SK-N-SH treated with all-trans-retinoic acid at 6 μM for 48 hours (cell line): ENCODE measurements around the gene TLNRD1.
A peak's percentile ranks its signal among the peaks of the same experiment; 100 is the strongest.

Experiments
- ATAC-seq: fragments of 200-7000 bp; cut with Tn5 transposase; 3 replicates; pipeline ENCODE4 v1.9.1; 2020; ENCODE audit warnings: mild to moderate bottlenecking, moderate library complexity
- ARNTL ChIP-seq: fragments of 450-650 bp; formaldehyde crosslinking; IDR thresholded peaks from 2 replicates; pipeline ENCODE4 v1.5.0; 2020; ENCODE audit warnings: low read depth, mild to moderate bottlenecking, moderate library complexity, borderline replicate concordance
- BACH2 ChIP-seq: fragments of 250-450 bp; sonication (Bioruptor Pico); IDR thresholded peaks from 2 replicates; pipeline ENCODE4 v1.9.0; 2021; ENCODE audit warnings: mild to moderate bottlenecking, borderline replicate concordance
- GLIS3 ChIP-seq: fragments of 250-450 bp; sonication (Bioruptor Pico); IDR thresholded peaks from 2 replicates; pipeline ENCODE4 v1.5.0; 2020; ENCODE audit warnings: mild to moderate bottlenecking, moderate library complexity
- ISL1 ChIP-seq: fragments of 250-450 bp; sonication (Bioruptor Pico); IDR thresholded peaks from 2 replicates; pipeline ENCODE4 v2.1.2; 2022; ENCODE audit warnings: mild to moderate bottlenecking, moderate library complexity
- OSR1 ChIP-seq: fragments of 250-450 bp; sonication (Bioruptor Pico); IDR thresholded peaks from 2 replicates; pipeline ENCODE4 v1.8.0; 2022; ENCODE audit warnings: moderate library complexity, mild to moderate bottlenecking, inconsistent platforms
- PPARA ChIP-seq: fragments of 250-450 bp; sonication (Bioruptor Pico); IDR thresholded peaks from 2 replicates; pipeline ENCODE4 v1.5.0; 2020; ENCODE audit warnings: mild to moderate bottlenecking, borderline replicate concordance
- RARB ChIP-seq: fragments of 250-450 bp; sonication (Bioruptor Pico); IDR thresholded peaks from 2 replicates; pipeline ENCODE4 v1.8.0; 2021; ENCODE audit warnings: mild to moderate bottlenecking, moderate library complexity
- SNAI2 ChIP-seq: fragments of 250-450 bp; sonication (Bioruptor Pico); IDR thresholded peaks from 2 replicates; pipeline ENCODE4 v1.5.0; 2020; ENCODE audit warnings: mild to moderate bottlenecking, moderate library complexity
- TCF4 ChIP-seq: fragments of 250-450 bp; sonication (Bioruptor Pico); IDR thresholded peaks from 2 replicates; pipeline ENCODE4 v1.8.0; 2021; ENCODE audit warnings: mild to moderate bottlenecking, moderate library complexity, borderline replicate concordance
- TOX ChIP-seq: fragments of 250-450 bp; sonication (Bioruptor Pico); IDR thresholded peaks from 2 replicates; pipeline ENCODE4 v1.8.0; 2021; ENCODE audit warnings: mild to moderate bottlenecking, moderate library complexity, borderline replicate concordance
- ZC3H10 ChIP-seq: fragments of 250-450 bp; sonication (Bioruptor Pico); IDR thresholded peaks from 2 replicates; pipeline ENCODE4 v1.5.1; 2021; ENCODE audit warnings: mild to moderate bottlenecking, moderate library complexity
- ZFP3 ChIP-seq: fragments of 250-450 bp; sonication (Bioruptor Pico); IDR thresholded peaks from 2 replicates; pipeline ENCODE4 v1.5.0; 2020; ENCODE audit warnings: mild to moderate bottlenecking, moderate library complexity
- ZFP30 ChIP-seq: fragments of 450-650 bp; formaldehyde crosslinking; IDR thresholded peaks from 2 replicates; pipeline ENCODE4 v1.5.0; 2022; ENCODE audit warnings: mild to moderate bottlenecking, moderate library complexity
- ZNF565 ChIP-seq: fragments of 450-650 bp; formaldehyde crosslinking; conservative IDR thresholded peaks from 2 replicates; pipeline ENCODE4 v1.5.0; 2020; ENCODE audit warnings: low read depth, mild to moderate bottlenecking, moderate library complexity
- ZNF70 ChIP-seq: fragments of 450-650 bp; formaldehyde crosslinking; IDR thresholded peaks from 2 replicates; pipeline ENCODE4 v1.5.0; 2020; ENCODE audit warnings: mild to moderate bottlenecking, moderate library complexity
- ZNF8 ChIP-seq: fragments of 450-650 bp; formaldehyde crosslinking; IDR thresholded peaks from 2 replicates; pipeline ENCODE4 v1.5.0; 2020; ENCODE audit warnings: mild to moderate bottlenecking, moderate library complexity
- TF ChIP-seq, protein P1 (sequence below): fragments of 250-450 bp; sonication (Bioruptor Pico); IDR thresholded peaks from 2 replicates; pipeline ENCODE4 v1.8.0; 2020; ENCODE audit warnings: mild to moderate bottlenecking, moderate library complexity, borderline replicate concordance
- TF ChIP-seq, protein P2 (sequence below): fragments of 250-450 bp; sonication (Bioruptor Pico); IDR thresholded peaks from 2 replicates; pipeline ENCODE4 v1.5.1; 2020; ENCODE audit warnings: low read depth, mild to moderate bottlenecking, moderate library complexity
- TF ChIP-seq, protein P3 (sequence below): fragments of 250-450 bp; sonication (Bioruptor Pico); IDR thresholded peaks from 2 replicates; pipeline ENCODE4 v1.5.0; 2020; ENCODE audit warnings: mild to moderate bottlenecking, moderate library complexity
- TF ChIP-seq, protein P4 (sequence below): fragments of 250-450 bp; sonication (Bioruptor Pico); IDR thresholded peaks from 2 replicates; pipeline ENCODE4 v1.8.0; 2021; ENCODE audit warnings: low read depth, mild to moderate bottlenecking, moderate library complexity, borderline replicate concordance
- TF ChIP-seq, protein P5 (sequence below): fragments of 250-450 bp; sonication (Bioruptor Pico); IDR thresholded peaks from 2 replicates; pipeline ENCODE4 v1.5.1; 2021; ENCODE audit warnings: mild to moderate bottlenecking, moderate library complexity

The TLNRD1 gene

DNA sequence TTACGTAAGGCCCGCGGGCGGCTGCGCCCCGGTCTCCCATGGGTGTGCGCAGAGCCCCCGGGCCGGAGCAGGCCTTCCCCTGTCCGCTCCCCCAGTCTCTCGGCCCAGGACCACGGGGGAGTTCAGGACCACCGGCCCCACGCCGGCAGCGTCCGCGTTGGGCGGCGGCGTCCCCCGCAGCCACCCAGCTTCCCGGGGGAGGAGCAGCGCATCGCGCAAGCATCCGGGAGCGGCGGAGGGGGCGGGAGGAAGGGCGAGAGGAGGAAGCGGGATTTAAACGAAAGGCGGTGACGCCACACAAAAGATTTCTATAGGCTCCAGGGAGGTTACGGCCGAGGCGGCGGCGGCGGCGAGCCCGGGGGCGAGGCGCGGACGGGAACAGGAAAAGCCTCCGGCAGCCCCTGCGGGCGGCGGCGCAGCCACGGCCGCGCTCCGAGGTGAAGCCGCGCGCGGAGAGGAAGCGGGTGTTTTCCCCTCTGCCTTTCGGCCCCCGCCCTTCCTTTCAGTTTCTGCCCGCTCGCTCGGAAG, at the start of gene TLNRD1:
Gene TLNRD1, plus strand, starts transcription at position 300 of the 528 bp plus-strand sequence. CDS start 1,349 bp downstream, outside the sequence.
- TF ChIP-seq, protein P1, sequence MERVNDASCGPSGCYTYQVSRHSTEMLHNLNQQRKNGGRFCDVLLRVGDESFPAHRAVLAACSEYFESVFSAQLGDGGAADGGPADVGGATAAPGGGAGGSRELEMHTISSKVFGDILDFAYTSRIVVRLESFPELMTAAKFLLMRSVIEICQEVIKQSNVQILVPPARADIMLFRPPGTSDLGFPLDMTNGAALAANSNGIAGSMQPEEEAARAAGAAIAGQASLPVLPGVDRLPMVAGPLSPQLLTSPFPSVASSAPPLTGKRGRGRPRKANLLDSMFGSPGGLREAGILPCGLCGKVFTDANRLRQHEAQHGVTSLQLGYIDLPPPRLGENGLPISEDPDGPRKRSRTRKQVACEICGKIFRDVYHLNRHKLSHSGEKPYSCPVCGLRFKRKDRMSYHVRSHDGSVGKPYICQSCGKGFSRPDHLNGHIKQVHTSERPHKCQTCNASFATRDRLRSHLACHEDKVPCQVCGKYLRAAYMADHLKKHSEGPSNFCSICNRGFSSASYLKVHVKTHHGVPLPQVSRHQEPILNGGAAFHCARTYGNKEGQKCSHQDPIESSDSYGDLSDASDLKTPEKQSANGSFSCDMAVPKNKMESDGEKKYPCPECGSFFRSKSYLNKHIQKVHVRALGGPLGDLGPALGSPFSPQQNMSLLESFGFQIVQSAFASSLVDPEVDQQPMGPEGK (CRISPR knock-in tag) = peak; percentile 79; the same call in 1 of the 2 replicates
- TF ChIP-seq PPARA (CRISPR knock-in tag) = no peak
- TF ChIP-seq, protein P2, sequence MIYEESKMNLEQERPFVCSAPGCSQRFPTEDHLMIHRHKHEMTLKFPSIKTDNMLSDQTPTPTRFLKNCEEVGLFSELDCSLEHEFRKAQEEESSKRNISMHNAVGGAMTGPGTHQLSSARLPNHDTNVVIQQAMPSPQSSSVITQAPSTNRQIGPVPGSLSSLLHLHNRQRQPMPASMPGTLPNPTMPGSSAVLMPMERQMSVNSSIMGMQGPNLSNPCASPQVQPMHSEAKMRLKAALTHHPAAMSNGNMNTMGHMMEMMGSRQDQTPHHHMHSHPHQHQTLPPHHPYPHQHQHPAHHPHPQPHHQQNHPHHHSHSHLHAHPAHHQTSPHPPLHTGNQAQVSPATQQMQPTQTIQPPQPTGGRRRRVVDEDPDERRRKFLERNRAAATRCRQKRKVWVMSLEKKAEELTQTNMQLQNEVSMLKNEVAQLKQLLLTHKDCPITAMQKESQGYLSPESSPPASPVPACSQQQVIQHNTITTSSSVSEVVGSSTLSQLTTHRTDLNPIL = no peak
- TF ChIP-seq, all 23 proteins: peak for 1
- ATAC-seq = peak; percentile 91

DNA sequence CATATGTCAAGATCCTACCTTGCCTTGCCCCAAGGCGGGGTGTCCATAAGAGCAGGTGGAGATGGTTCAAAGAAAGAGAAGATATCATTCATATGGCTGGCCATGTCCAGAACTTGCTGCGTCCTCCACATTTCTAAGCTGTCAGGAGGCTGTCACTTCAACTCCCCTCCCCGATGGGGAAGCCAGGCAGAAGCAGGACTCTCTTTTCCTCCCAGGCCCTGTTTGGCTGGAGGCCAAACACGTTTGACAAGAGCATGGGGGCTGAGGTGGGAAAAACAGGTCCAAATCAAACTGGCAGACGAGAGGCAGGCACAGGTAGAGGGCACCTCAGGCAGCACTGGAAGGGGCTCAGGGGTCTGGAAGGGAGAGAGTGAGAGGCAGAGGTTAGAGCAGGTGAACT, 48.8 kb upstream of the TLNRD1 start:
- TF ChIP-seq OSR1 (CRISPR knock-in tag) (no peak), ARNTL (CRISPR knock-in tag) (no peak), ZNF565 (no peak), ZC3H10 (CRISPR knock-in tag) (no peak), RARB (CRISPR knock-in tag) (no peak), TOX (CRISPR knock-in tag) (no peak), ZNF8 (CRISPR knock-in tag) (no peak), TCF4 (CRISPR knock-in tag) (no peak), ISL1 (CRISPR knock-in tag) (no peak), SNAI2 (CRISPR knock-in tag) (no peak), ZNF70 (CRISPR knock-in tag) (no peak), PPARA (CRISPR knock-in tag) (no peak), BACH2 (CRISPR knock-in tag) (no peak), ZFP3 (CRISPR knock-in tag) (no peak)
- TF ChIP-seq, protein P3, sequence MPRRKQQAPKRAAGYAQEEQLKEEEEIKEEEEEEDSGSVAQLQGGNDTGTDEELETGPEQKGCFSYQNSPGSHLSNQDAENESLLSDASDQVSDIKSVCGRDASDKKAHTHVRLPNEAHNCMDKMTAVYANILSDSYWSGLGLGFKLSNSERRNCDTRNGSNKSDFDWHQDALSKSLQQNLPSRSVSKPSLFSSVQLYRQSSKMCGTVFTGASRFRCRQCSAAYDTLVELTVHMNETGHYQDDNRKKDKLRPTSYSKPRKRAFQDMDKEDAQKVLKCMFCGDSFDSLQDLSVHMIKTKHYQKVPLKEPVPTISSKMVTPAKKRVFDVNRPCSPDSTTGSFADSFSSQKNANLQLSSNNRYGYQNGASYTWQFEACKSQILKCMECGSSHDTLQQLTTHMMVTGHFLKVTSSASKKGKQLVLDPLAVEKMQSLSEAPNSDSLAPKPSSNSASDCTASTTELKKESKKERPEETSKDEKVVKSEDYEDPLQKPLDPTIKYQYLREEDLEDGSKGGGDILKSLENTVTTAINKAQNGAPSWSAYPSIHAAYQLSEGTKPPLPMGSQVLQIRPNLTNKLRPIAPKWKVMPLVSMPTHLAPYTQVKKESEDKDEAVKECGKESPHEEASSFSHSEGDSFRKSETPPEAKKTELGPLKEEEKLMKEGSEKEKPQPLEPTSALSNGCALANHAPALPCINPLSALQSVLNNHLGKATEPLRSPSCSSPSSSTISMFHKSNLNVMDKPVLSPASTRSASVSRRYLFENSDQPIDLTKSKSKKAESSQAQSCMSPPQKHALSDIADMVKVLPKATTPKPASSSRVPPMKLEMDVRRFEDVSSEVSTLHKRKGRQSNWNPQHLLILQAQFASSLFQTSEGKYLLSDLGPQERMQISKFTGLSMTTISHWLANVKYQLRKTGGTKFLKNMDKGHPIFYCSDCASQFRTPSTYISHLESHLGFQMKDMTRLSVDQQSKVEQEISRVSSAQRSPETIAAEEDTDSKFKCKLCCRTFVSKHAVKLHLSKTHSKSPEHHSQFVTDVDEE (CRISPR knock-in tag) = no peak
- TF ChIP-seq, protein P4, sequence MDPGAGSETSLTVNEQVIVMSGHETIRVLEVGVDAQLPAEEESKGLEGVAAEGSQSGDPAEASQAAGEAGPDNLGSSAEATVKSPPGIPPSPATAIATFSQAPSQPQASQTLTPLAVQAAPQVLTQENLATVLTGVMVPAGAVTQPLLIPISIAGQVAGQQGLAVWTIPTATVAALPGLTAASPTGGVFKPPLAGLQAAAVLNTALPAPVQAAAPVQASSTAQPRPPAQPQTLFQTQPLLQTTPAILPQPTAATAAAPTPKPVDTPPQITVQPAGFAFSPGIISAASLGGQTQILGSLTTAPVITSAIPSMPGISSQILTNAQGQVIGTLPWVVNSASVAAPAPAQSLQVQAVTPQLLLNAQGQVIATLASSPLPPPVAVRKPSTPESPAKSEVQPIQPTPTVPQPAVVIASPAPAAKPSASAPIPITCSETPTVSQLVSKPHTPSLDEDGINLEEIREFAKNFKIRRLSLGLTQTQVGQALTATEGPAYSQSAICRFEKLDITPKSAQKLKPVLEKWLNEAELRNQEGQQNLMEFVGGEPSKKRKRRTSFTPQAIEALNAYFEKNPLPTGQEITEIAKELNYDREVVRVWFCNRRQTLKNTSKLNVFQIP (CRISPR knock-in tag) = no peak
- TF ChIP-seq, protein P5, sequence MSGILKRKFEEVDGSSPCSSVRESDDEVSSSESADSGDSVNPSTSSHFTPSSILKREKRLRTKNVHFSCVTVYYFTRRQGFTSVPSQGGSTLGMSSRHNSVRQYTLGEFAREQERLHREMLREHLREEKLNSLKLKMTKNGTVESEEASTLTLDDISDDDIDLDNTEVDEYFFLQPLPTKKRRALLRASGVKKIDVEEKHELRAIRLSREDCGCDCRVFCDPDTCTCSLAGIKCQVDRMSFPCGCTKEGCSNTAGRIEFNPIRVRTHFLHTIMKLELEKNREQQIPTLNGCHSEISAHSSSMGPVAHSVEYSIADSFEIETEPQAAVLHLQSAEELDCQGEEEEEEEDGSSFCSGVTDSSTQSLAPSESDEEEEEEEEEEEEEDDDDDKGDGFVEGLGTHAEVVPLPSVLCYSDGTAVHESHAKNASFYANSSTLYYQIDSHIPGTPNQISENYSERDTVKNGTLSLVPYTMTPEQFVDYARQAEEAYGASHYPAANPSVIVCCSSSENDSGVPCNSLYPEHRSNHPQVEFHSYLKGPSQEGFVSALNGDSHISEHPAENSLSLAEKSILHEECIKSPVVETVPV (CRISPR knock-in tag) = no peak
- TF ChIP-seq, all 23 proteins: peak for 0
- no peak for ATAC-seq

DNA sequence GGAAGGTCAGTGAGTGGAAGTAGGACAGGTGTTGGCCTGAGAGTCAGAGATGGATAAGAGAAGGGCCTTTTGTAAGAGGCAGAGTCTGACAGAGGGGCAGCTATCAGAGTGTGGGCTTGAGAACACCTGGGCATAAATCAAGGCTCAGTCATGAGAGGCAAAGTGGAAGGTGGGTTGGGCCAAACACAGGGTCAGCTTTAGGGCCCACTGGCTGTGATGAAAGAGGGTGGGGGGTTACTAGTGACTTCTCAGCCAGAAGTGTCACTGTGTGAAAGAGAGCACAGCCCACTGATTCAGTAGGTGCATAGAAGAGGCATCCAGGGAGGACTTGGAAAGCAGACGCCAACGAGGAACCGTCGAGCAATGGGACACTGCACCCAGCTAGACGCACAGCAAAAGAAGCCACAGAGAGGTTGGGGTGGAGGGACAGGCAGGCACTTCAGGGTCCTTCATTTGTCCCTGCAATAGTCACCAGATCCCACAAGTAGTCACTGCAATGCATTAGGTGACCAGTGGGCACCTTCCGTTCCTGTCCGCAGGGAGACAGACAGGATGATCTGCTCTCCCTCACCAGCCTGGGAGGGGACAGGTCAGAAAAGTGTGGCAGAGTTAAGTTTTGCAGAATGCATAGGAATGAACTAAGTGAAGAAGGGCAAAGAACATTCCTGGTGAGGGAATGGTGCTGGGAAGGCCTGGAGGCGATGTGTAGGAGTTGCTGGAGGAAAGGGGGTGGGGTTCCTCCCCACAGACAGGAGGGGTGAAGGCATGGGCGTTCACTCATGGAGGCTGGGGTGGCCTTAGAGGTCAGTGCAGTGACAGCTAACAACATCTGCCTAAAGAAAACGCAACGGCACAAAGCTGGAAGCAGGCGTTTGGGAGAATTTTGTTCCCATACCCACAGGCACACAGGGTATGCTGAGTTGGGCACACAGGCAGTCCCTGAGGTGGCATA, 47.4 kb upstream of the TLNRD1 start:
- no peak for ATAC-seq
- TF ChIP-seq GLIS3 (CRISPR knock-in tag) (no peak), ISL1 (CRISPR knock-in tag) (no peak), ZNF8 (CRISPR knock-in tag) (no peak), ZNF70 (CRISPR knock-in tag) (no peak), ZFP3 (CRISPR knock-in tag) (no peak), ZFP30 (no peak)
- TF ChIP-seq, protein P1 (CRISPR knock-in tag) = no peak
